WTC11 (cell line): Measurements from ENCODE around the gene AADACL4. TPM values are rescaled to one million over a fixed set of nuclear protein-coding genes. Genes with fewer than 3 reads are reported as not detected.

Experiments
- ATAC-seq: fragments of 200-7000 bp; cut with Tn5 transposase; 2 replicates; pipeline ENCODE4 v1.10.0; 2021; ENCODE audit warnings: mild to moderate bottlenecking, moderate library complexity
- CTCF ChIA-PET: fragments of 300-600 bp; sonication (Branson Sonifier 250); formaldehyde crosslinking; loops from one replicate; lab custom pipeline; 2021; ENCODE audit warnings: antibody characterized with exemption; lab: Charles Lee
- POLR2A ChIA-PET: fragments of 350-600 bp; sonication (Branson Sonifier 250); formaldehyde crosslinking; loops from one replicate; lab custom pipeline; 2021; ENCODE audit warnings: antibody characterized with exemption; lab: Charles Lee
- DNase-seq: peaks from one replicate; pipeline ENCODE4 v3.0.0; 2021; ENCODE audit warnings: low spot score
- H3K27ac Mint-ChIP-seq: 2 replicates; pipeline ENCODE4 v1.8.0; 2021; ENCODE audit warnings: mixed read lengths
- H3K27me3 Mint-ChIP-seq: 2 replicates; pipeline ENCODE4 v1.8.0; 2021; ENCODE audit warnings: low read depth, mild to moderate bottlenecking, moderate library complexity, mixed read lengths
- H3K36me3 Mint-ChIP-seq: 2 replicates; pipeline ENCODE4 v1.8.0; 2021; ENCODE audit warnings: mixed read lengths
- H3K4me1 Mint-ChIP-seq: 2 replicates; pipeline ENCODE4 v1.8.0; 2022; ENCODE audit warnings: mixed read lengths
- H3K4me3 Mint-ChIP-seq: 2 replicates; pipeline ENCODE4 v1.8.0; 2021; ENCODE audit warnings: mild to moderate bottlenecking, moderate library complexity, mixed read lengths
- H3K9me3 Mint-ChIP-seq: 2 replicates; pipeline ENCODE4 v1.8.0; 2021; ENCODE audit warnings: mixed read lengths
- ATF6 ChIP-seq: sonication (generic); formaldehyde crosslinking; IDR thresholded peaks from 2 replicates; pipeline ENCODE4 v1.8.1; 2023; ENCODE audit warnings: mild to moderate bottlenecking, missing genetic modification reagents
- CBFB ChIP-seq: sonication (generic); formaldehyde crosslinking; IDR thresholded peaks from 2 replicates; pipeline ENCODE4 v1.8.1; 2022; ENCODE audit warnings: mild to moderate bottlenecking, low read depth, missing genetic modification reagents
- CREB1 ChIP-seq: sonication (generic); formaldehyde crosslinking; IDR thresholded peaks from 2 replicates; pipeline ENCODE4 v1.8.0; 2023; ENCODE audit warnings: mild to moderate bottlenecking, missing genetic modification reagents
- ETV6 ChIP-seq: sonication (generic); formaldehyde crosslinking; IDR thresholded peaks from 2 replicates; pipeline ENCODE4 v1.8.1; 2022; ENCODE audit warnings: mild to moderate bottlenecking, missing genetic modification reagents
- FOXJ3 ChIP-seq: sonication (generic); formaldehyde crosslinking; IDR thresholded peaks from 2 replicates; pipeline ENCODE4 v1.9.0; 2021; ENCODE audit warnings: missing genetic modification reagents, mild to moderate bottlenecking, borderline replicate concordance
- FOXK1 ChIP-seq: sonication (generic); formaldehyde crosslinking; IDR thresholded peaks from 2 replicates; pipeline ENCODE4 v1.8.0; 2022; ENCODE audit warnings: mild to moderate bottlenecking, moderate library complexity, missing genetic modification reagents
- GTF2I ChIP-seq: fragments of 250-450 bp; sonication (Bioruptor Pico); conservative IDR thresholded peaks from 2 replicates; pipeline ENCODE4 v1.4.0; 2021; ENCODE audit warnings: mild to moderate bottlenecking
- KAT7 ChIP-seq: sonication (generic); formaldehyde crosslinking; IDR thresholded peaks from 2 replicates; pipeline ENCODE4 v1.8.1; 2023; ENCODE audit warnings: missing genetic modification reagents, mild to moderate bottlenecking, borderline replicate concordance
- MYBL2 ChIP-seq: sonication (generic); formaldehyde crosslinking; IDR thresholded peaks from 2 replicates; pipeline ENCODE4 v1.8.1; 2023; ENCODE audit warnings: mild to moderate bottlenecking, moderate library complexity, missing genetic modification reagents
- PRRX2 ChIP-seq: fragments of 250-450 bp; sonication (Bioruptor Pico); IDR thresholded peaks from 2 replicates; pipeline ENCODE4 v1.8.0; 2021; ENCODE audit warnings: mild to moderate bottlenecking
- SMAD4 ChIP-seq: sonication (generic); formaldehyde crosslinking; IDR thresholded peaks from 2 replicates; pipeline ENCODE4 v1.8.0; 2022; ENCODE audit warnings: mild to moderate bottlenecking, missing genetic modification reagents
- TCF7 ChIP-seq: sonication (generic); formaldehyde crosslinking; IDR thresholded peaks from 2 replicates; pipeline ENCODE4 v1.8.0; 2022; ENCODE audit warnings: mild to moderate bottlenecking, low read depth, missing genetic modification reagents, moderate library complexity
- ZNF219 ChIP-seq: sonication (generic); formaldehyde crosslinking; IDR thresholded peaks from 2 replicates; pipeline ENCODE4 v1.8.0; 2023; ENCODE audit warnings: missing genetic modification reagents, mild to moderate bottlenecking, borderline replicate concordance
- ZNF281 ChIP-seq: sonication (generic); formaldehyde crosslinking; IDR thresholded peaks from 2 replicates; pipeline ENCODE4 v1.8.0; 2023; ENCODE audit warnings: mild to moderate bottlenecking, missing genetic modification reagents
- ZNF423 ChIP-seq: fragments of 250-450 bp; sonication (Bioruptor Pico); IDR thresholded peaks from 2 replicates; pipeline ENCODE4 v2.1.2; 2022; ENCODE audit warnings: mild to moderate bottlenecking, moderate library complexity
- total RNA-seq: library from RNA; stranded (reverse); gene quantifications from 3 replicates; pipeline ENCODE4 v1.2.3, GENCODE V29; 2021
- TF ChIP-seq, protein P1 (sequence below): fragments of 200-600 bp; IDR thresholded peaks from 2 replicates; pipeline ENCODE4 v1.8.0; 2022; ENCODE audit warnings: antibody characterized with exemption
- TF ChIP-seq, protein P2 (sequence below): sonication (generic); formaldehyde crosslinking; IDR thresholded peaks from 2 replicates; pipeline ENCODE4 v1.8.0; 2022; ENCODE audit warnings: missing genetic modification reagents
- TF ChIP-seq, protein P3 (sequence below): sonication (generic); formaldehyde crosslinking; IDR thresholded peaks from 2 replicates; pipeline ENCODE4 v1.8.1; 2023; ENCODE audit warnings: mild to moderate bottlenecking, missing genetic modification reagents

The AADACL4 gene
- total RNA-seq, 1 experiment from 2014 or later, result 0.11 TPM

DNA sequence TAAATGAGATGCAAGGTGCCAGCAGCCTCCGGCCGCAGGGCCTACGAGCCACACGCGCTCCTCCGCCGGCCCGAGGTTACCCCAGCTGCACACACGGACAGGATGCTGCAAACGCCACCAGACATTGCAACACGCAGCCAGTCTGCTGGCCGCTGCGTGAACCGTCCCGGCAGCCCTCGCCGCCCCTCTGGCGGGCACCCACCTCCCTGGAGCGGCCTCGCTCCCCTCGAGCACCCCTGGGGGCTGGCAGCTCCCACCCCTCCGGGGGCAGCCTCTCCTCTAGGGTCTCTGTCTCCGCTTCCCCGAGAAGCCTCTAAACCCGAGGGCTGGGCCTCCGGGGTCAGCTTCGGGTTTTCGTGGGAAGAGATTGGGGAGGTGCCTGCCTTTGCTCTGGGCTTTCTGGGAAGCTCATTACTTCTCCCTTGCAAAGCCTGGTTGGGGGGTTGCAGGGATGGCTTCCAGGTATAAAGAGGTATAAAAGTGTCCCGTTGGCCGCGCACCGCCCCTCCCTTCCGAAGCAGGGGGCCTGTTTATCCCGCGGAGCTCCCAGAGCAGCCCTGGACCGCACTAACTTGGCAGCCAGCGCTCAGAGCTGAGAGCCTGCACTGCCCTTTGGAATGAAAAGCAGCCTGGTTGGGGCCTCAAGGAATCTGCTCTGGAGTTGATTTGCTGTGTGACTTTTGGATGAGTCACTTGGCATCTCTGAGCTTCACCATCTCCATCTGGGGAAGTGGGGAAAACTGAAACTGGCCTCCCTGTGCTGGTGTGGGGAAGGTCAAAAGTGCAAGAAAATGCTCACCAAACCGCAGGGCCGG, 47.7 kb upstream of the AADACL4 start (continued):
- TF ChIP-seq ZNF281 (0 out of 2 replicates have a peak, but pooled peaks have one; percentile 38), MYBL2 (CRISPR knock-in tag) (0 out of 2 replicates have a peak, but pooled peaks have one; percentile 18), FOXK1 (CRISPR knock-in tag) (peak; percentile 84), ZNF423 (CRISPR knock-in tag) (0 out of 2 replicates have a peak, but pooled peaks have one; percentile 41)
- TF ChIP-seq, protein P1, sequence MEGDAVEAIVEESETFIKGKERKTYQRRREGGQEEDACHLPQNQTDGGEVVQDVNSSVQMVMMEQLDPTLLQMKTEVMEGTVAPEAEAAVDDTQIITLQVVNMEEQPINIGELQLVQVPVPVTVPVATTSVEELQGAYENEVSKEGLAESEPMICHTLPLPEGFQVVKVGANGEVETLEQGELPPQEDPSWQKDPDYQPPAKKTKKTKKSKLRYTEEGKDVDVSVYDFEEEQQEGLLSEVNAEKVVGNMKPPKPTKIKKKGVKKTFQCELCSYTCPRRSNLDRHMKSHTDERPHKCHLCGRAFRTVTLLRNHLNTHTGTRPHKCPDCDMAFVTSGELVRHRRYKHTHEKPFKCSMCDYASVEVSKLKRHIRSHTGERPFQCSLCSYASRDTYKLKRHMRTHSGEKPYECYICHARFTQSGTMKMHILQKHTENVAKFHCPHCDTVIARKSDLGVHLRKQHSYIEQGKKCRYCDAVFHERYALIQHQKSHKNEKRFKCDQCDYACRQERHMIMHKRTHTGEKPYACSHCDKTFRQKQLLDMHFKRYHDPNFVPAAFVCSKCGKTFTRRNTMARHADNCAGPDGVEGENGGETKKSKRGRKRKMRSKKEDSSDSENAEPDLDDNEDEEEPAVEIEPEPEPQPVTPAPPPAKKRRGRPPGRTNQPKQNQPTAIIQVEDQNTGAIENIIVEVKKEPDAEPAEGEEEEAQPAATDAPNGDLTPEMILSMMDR, result no peak
- TF ChIP-seq, all 79 proteins: peak for 7

GRCh38 chr1:12597792-12598191, 46.1 kb upstream of the AADACL4 start:
- DNase-seq (no peak), ATAC-seq (no peak)
- no peak overlapping the region for H3K4me3 Mint-ChIP-seq
- peaks cover 5% of the 10 kb centered on the region; the same call in 1 of the 2 replicates for H3K27me3 Mint-ChIP-seq
- no peaks in the 10 kb centered on the region for H3K36me3 Mint-ChIP-seq
- H3K4me1 Mint-ChIP-seq, result peaks cover 69% of the 10 kb centered on the region
- TF ChIP-seq, protein P1, result no peak
- TF ChIP-seq, protein P2, sequence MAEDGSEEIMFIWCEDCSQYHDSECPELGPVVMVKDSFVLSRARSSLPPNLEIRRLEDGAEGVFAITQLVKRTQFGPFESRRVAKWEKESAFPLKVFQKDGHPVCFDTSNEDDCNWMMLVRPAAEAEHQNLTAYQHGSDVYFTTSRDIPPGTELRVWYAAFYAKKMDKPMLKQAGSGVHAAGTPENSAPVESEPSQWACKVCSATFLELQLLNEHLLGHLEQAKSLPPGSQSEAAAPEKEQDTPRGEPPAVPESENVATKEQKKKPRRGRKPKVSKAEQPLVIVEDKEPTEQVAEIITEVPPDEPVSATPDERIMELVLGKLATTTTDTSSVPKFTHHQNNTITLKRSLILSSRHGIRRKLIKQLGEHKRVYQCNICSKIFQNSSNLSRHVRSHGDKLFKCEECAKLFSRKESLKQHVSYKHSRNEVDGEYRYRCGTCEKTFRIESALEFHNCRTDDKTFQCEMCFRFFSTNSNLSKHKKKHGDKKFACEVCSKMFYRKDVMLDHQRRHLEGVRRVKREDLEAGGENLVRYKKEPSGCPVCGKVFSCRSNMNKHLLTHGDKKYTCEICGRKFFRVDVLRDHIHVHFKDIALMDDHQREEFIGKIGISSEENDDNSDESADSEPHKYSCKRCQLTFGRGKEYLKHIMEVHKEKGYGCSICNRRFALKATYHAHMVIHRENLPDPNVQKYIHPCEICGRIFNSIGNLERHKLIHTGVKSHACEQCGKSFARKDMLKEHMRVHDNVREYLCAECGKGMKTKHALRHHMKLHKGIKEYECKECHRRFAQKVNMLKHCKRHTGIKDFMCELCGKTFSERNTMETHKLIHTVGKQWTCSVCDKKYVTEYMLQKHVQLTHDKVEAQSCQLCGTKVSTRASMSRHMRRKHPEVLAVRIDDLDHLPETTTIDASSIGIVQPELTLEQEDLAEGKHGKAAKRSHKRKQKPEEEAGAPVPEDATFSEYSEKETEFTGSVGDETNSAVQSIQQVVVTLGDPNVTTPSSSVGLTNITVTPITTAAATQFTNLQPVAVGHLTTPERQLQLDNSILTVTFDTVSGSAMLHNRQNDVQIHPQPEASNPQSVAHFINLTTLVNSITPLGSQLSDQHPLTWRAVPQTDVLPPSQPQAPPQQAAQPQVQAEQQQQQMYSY (CRISPR knock-in tag), result no peak
- TF ChIP-seq, protein P3, sequence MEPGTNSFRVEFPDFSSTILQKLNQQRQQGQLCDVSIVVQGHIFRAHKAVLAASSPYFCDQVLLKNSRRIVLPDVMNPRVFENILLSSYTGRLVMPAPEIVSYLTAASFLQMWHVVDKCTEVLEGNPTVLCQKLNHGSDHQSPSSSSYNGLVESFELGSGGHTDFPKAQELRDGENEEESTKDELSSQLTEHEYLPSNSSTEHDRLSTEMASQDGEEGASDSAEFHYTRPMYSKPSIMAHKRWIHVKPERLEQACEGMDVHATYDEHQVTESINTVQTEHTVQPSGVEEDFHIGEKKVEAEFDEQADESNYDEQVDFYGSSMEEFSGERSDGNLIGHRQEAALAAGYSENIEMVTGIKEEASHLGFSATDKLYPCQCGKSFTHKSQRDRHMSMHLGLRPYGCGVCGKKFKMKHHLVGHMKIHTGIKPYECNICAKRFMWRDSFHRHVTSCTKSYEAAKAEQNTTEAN (CRISPR knock-in tag), result no peak
- no peak for TF ChIP-seq CREB1 (CRISPR knock-in tag)
- no peak for TF ChIP-seq CBFB
- no peak for TF ChIP-seq ETV6
- TF ChIP-seq TCF7 (CRISPR knock-in tag), result no peak
- TF ChIP-seq GTF2I, result no peak
- TF ChIP-seq PRRX2 (CRISPR knock-in tag), result no peak
- TF ChIP-seq SMAD4 (CRISPR knock-in tag), result no peak
- no peak for TF ChIP-seq ATF6
- no peak for TF ChIP-seq FOXJ3 (CRISPR knock-in tag)
- no peak for TF ChIP-seq KAT7 (CRISPR knock-in tag)
- no peak for TF ChIP-seq ZNF219 (CRISPR knock-in tag)
- H3K27ac Mint-ChIP-seq, result no peak overlapping the region
- H3K9me3 Mint-ChIP-seq, result no peaks in the 10 kb centered on the region
- CTCF ChIA-PET, result interaction anchor here (8.2 kb wide), 1 partner anchor 22 kb away, joined by 67 read pairs; the partner anchor contains the start of gene DHRS3
- POLR2A ChIA-PET, result interaction anchor here (0.9 kb wide), 1 partner anchor 18 kb away, joined by 3 read pairs; no protein-coding TSS in a partner anchor
